Skeletal muscle tissue (tissue), 4 donors: Measurements from ENCODE around the gene PRRC2A. TPM values are rescaled to one million over a fixed set of nuclear protein-coding genes. Genes with fewer than 3 reads are reported as not detected.

ENCODE experiments used
- H3K27ac ChIP-seq: one replicate; pipeline ENCODE4 v1.7.0; 2013; ENCODE audit warnings: mild to moderate bottlenecking, low read depth, low read length, inconsistent platforms
- H3K27me3 ChIP-seq, 3 donors: one replicate each; pipeline ENCODE4 v1.7.0; 2013; ENCODE audit warnings: low read length in 3 of 3; ENCODE audit not compliant: control insufficient read depth in 3 of 3, insufficient read depth in 3 of 3
- H3K36me3 ChIP-seq, 3 donors: one replicate each; pipeline ENCODE4 v1.7.0; 2013; ENCODE audit warnings: low read length in 3 of 3; ENCODE audit not compliant: control insufficient read depth in 3 of 3, insufficient read depth in 3 of 3
- H3K4me1 ChIP-seq, 3 donors: one replicate each; pipeline ENCODE4 v1.7.0; 2013; ENCODE audit warnings: low read length in 3 of 3, mild to moderate bottlenecking in 3 of 3; ENCODE audit not compliant: control insufficient read depth in 3 of 3, insufficient read depth in 3 of 3
- H3K4me3 ChIP-seq, 3 donors: one replicate each; pipeline ENCODE4 v1.7.0; 2013; ENCODE audit warnings: low read length in 3 of 3
- H3K9ac ChIP-seq, 3 donors: one replicate each; pipeline ENCODE4 v1.7.0; 2013; ENCODE audit warnings: low read length in 3 of 3, mild to moderate bottlenecking in 3 of 3, moderate library complexity in 2 of 3, low read depth in 1 of 3
- H3K9me3 ChIP-seq, 3 donors: one replicate each; pipeline ENCODE4 v1.7.0; 2013; ENCODE audit warnings: low read length in 3 of 3; ENCODE audit not compliant: control insufficient read depth in 3 of 3
- total RNA-seq: library from RNA; depleted of rRNA; stranded (reverse); fragments of >200 nt; gene quantifications from one replicate; pipeline ENCODE4 v1.2.3, GENCODE V29; 2014
- donor health status: Osteomylitis.

Gene PRRC2A
- total RNA-seq, 1 donor from 2014 or later = 30.8 TPM

DNA sequence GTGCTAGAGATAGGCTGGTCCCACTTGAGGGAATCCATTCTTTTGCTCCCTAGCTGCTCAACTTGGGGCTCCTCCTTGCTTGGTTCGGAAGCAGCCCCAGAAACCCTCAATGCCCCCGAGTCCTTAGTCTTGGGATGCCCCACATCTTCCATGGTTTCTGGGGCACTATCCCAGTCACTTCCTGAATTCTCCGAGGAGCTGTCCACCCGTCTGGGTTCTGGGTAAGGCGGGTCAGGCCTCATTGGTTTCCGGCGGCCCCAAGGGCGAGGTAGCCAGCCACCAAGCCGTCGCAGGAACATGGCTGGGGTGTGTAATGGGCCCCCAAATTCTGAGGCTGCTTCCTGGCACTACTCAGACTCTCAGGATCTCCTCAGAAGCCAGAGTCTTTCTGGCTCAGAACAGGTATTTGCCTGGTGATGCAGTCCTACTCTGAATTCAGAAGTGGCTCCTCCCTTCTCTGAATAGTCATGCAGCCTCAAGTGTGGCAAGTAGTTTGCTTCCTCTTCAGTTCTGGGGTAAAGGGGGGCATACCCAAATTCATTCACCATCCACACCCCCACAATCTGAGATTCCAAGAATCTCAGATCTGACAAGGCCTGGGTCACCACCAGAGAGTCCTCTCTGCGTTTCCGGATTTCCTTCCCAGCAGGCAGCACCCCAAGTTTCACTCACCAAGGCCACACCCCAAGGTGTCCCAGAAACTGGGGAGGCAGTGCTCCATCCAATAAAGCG, 39.3 kb downstream of the PRRC2A start:
- H3K9me3 ChIP-seq = no peaks in the 10 kb centered on the region
- H3K9ac ChIP-seq = peak overlapping the region; percentile 94 to 100 (median 97)
- peak overlapping the region; percentile 83 for H3K27ac ChIP-seq
- H3K27me3 ChIP-seq = no peaks in the 10 kb centered on the region
- H3K4me3 ChIP-seq = peak overlapping the region; percentile 83 to 96 (median 96)
- H3K4me1 ChIP-seq = peaks cover 47 to 62% (median 61%) of the 10 kb centered on the region in 3 donors
- H3K36me3 ChIP-seq = peaks cover 20 to 43% (median 32%) of the 10 kb centered on the region in 3 donors

GRCh38 chr6:31660381-31661261, 40.1 kb downstream of the PRRC2A start, which contains the start of gene C6orf47:
Gene C6orf47, minus strand, starts transcription at chr6:31660778. Its CDS starts 831 bp downstream, at chr6:31659947.
- Histone ChIP-seq H3K9ac (peak within 1 kb of the TSS; percentile 94 to 100 (median 97)), H3K4me3 (peak within 1 kb of the TSS; percentile 83 to 96 (median 96)), H3K4me1 (peaks cover 47 to 65% (median 61%) of the 10 kb centered on the region in 3 donors), H3K36me3 (peaks cover 20 to 37% (median 30%) of the 10 kb centered on the region in 3 donors), H3K27ac (peak within 1 kb of the TSS; percentile 83), H3K9me3 (no peaks in the 10 kb centered on the region), H3K27me3 (no peaks in the 10 kb centered on the region)

DNA sequence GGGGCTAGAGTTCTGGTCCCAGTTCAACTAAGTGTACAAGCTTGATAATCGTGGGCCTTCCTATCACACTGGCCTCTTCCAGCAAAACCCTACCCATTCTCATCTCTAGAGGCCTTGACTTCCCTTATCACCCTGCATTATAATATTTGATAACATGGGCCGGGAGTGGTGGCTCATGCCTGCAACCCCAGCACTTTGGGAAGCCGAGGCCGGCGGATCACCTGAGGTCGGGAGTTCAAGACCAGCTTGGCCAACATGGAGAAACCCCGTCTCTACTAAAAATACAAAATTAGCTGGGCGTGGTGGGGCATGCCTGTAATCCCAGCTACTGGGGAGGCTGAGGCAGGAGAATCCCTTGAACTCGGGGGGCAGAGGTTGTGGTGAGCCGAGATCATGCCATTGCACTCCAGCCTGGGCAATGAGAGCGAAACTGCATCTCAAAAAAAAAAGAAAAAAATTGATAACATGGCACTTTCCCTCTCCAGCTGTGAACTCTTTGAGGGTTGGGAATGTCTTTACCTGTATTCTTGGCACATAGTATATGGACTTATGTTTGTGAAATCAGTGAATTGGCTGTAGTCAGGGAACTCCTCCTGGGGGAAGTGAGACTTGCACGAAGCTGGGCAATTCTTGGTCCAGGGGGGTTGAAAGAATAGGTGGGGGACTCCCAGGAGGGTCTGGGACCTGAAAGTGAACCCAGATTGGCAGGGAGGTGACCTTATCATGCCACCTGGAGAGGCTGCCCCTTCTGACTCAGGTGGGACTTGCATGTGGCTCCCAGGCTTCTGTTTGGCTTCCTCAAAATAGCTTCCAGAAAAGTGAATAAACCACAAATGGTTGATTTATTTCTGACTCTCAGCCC, 41.0 kb downstream of the PRRC2A start:
- peak overlapping the region; percentile 94 to 100 (median 97) for H3K9ac ChIP-seq
- H3K4me1 ChIP-seq = peaks cover 51 to 68% (median 64%) of the 10 kb centered on the region in 3 donors
- H3K27ac ChIP-seq = peak overlapping the region; percentile 83

GRCh38 chr6:31662124-31662723, 41.7 kb downstream of the PRRC2A start:
- Histone ChIP-seq H3K9me3 (no peaks in the 10 kb centered on the region), H3K4me3 (no peak overlapping the region), H3K4me1 (peaks cover 56 to 73% (median 68%) of the 10 kb centered on the region in 3 donors), H3K36me3 (peaks cover 18 to 31% (median 25%) of the 10 kb centered on the region in 3 donors), H3K9ac (no peak overlapping the region), H3K27me3 (no peaks in the 10 kb centered on the region), H3K27ac (no peak overlapping the region)

More for the DNA sequence above, 41.0 kb downstream of the PRRC2A start:
- Histone ChIP-seq H3K36me3 (peaks cover 14 to 30% (median 25%) of the 10 kb centered on the region in 3 donors), H3K4me3 (peak overlapping the region in 2 of 3 donors; percentile 83 to 96), H3K27me3 (no peaks in the 10 kb centered on the region), H3K9me3 (no peaks in the 10 kb centered on the region)

DNA sequence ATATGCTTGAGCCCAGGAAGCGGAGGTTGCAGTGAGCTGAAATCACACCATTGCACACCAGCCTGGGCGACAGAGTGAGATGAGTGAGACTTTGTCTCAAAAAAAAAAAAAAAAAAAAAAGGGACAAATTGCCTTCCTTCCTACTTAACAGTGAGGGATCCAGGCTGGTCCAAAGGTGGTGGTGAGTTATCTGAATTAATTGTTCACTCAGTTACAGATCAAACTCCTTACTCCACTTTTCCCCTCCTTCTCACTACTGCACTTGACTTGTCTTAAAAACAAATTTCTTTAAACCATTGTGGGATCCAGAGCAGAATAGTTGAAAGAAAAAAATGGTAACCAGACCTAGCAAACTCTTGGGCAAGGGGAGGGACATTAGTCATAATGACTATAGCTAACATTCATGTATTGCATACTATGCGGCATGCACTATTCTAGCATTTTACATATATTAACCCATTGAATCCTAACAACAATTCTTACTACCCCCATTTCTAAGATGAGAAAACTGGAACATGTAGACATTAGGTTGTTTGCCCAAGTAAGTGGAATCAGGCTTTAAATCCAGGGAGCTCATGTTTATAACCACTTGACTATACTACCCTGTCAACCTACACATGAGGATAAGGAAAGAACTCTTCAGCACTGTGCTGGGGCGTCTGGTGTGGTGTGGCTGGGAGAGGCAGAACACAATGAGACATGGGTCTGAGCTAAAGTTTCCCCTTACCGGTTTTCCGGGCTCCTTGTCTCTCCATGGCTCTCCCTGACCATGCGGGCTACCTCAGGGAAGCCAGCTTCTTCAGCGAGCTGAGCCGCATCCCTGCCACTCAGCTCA, 42.8 kb downstream of the PRRC2A start:
- H3K9me3 ChIP-seq = no peaks in the 10 kb centered on the region
- H3K4me3 ChIP-seq = peak overlapping the region; percentile 90 to 98 (median 97)
- H3K9ac ChIP-seq = peak overlapping the region; percentile 88 to 98 (median 97)
- no peaks in the 10 kb centered on the region for H3K27me3 ChIP-seq
- H3K4me1 ChIP-seq = peaks cover 52 to 73% (median 63%) of the 10 kb centered on the region in 3 donors
- H3K36me3 ChIP-seq = peaks cover 23 to 34% (median 30%) of the 10 kb centered on the region in 3 donors
- H3K27ac ChIP-seq = peak overlapping the region; percentile 95

DNA sequence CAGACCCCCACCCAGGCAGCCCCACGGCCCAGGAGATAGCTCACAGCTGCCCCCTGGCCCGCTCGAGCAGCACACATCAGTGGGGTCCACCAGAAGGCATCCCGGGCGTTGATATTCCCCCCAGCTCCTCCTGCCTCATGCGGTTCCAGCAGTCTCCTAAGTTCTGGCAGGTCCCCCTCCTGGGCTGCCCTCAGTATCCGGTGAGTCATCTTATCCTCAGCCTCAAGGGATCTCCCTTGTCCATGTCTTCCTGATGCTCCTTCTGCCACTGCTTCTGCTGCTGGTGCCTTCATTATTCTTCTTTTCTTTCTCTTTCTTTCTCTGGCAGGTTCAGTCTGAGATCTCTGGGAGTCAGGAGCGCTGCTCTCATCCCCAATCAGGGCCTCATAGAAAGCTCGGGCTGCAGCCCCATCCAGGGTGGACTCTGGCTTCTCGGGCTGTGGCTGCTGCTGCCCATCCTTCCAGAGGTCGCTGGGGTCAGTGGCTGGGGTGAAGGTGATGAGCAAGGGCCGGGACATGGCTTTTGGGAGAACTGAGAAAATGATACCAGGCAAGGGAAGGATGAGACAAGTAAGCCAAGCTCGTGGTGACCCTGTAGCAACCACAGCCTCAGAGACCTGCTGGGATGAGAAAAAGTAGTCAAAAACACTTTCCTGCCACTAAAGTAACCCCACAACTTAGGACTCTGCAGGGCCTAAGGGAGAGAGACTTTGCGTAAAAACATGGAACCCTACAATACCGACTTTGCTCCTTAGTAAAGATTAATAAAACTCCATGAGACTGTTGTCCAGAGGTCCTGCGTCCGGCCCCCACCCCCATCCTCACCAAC, 43.7 kb downstream of the PRRC2A start:
- H3K27ac ChIP-seq = peak overlapping the region; percentile 95
- peaks cover 44 to 71% (median 54%) of the 10 kb centered on the region in 3 donors for H3K4me1 ChIP-seq
- no peaks in the 10 kb centered on the region for H3K27me3 ChIP-seq
- H3K4me3 ChIP-seq = peak overlapping the region; percentile 90 to 98 (median 97)
- peak overlapping the region; percentile 88 to 98 (median 97) for H3K9ac ChIP-seq
- peaks cover 32 to 42% (median 37%) of the 10 kb centered on the region in 3 donors for H3K36me3 ChIP-seq
- no peaks in the 10 kb centered on the region for H3K9me3 ChIP-seq

GRCh38 chr6:31664790-31665500, 44.4 kb downstream of the PRRC2A start, which contains the start of gene GPANK1:
Gene GPANK1, minus strand, starts transcription at chr6:31664997. Its CDS starts 519 bp downstream, at chr6:31664478.
- peak within 1 kb of the TSS; percentile 97 to 98 (median 98) for H3K9ac ChIP-seq
- H3K27ac ChIP-seq = peak within 1 kb of the TSS; percentile 95
- H3K9me3 ChIP-seq = no peaks in the 10 kb centered on the region
- no peaks in the 10 kb centered on the region for H3K27me3 ChIP-seq
- peaks cover 36 to 66% (median 47%) of the 10 kb centered on the region in 3 donors for H3K4me1 ChIP-seq
- peak within 1 kb of the TSS; percentile 90 to 98 (median 97) for H3K4me3 ChIP-seq
- H3K36me3 ChIP-seq = peaks cover 39 to 50% (median 44%) of the 10 kb centered on the region in 3 donors
